Smooth muscle cell (in vitro differentiated cells): ENCODE results near the gene FBXL17. TPM values are rescaled to one million over a fixed set of nuclear protein-coding genes. Genes with fewer than 3 reads are reported as not detected.
"Not testable (repeated sequence)": the region's sequence is repeated elsewhere in the genome, so short reads cannot be mapped to it uniquely, and the experiment has no call there.

Experiments
- DNase-seq: peaks from one replicate; lab custom pipeline; 2025; ENCODE audit not compliant: unreplicated experiment; lab: John Stamatoyannopoulos, UW
- H2AFZ ChIP-seq: fragments of 200-600 bp; sonication (generic); 2 replicates; pipeline ENCODE4 v1.6.0; 2016; ENCODE audit warnings: antibody characterized with exemption, low read depth, mild to moderate bottlenecking
- H3F3A ChIP-seq: fragments of 200-600 bp; sonication (generic); 2 replicates; pipeline ENCODE4 v1.6.0; 2017; ENCODE audit warnings: antibody characterized with exemption, low read depth
- H3K27ac ChIP-seq: fragments of 200-600 bp; sonication (generic); 2 replicates; pipeline ENCODE4 v1.5.1; 2016; ENCODE audit warnings: low read depth, mild to moderate bottlenecking
- H3K27me3 ChIP-seq: fragments of 200-600 bp; sonication (generic); 2 replicates; pipeline ENCODE4 v1.6.1; 2016; ENCODE audit warnings: low read depth, mild to moderate bottlenecking
- H3K36me3 ChIP-seq: fragments of 200-600 bp; sonication (generic); 2 replicates; pipeline ENCODE4 v1.5.1; 2016; ENCODE audit warnings: low read depth
- H3K4me1 ChIP-seq: fragments of 200-600 bp; sonication (generic); 2 replicates; pipeline ENCODE4 v1.5.1; 2016; ENCODE audit warnings: low read depth
- H3K4me2 ChIP-seq: fragments of 200-600 bp; sonication (generic); 2 replicates; pipeline ENCODE4 v1.6.0; 2016; ENCODE audit warnings: mild to moderate bottlenecking
- H3K4me3 ChIP-seq: fragments of 200-600 bp; sonication (generic); 2 replicates; pipeline ENCODE4 v1.5.1; 2016; ENCODE audit warnings: mild to moderate bottlenecking
- H3K79me2 ChIP-seq: fragments of 200-600 bp; sonication (generic); 2 replicates; pipeline ENCODE4 v1.6.0; 2016; ENCODE audit warnings: low read depth, mild to moderate bottlenecking
- H3K9ac ChIP-seq: fragments of 200-600 bp; sonication (generic); 2 replicates; pipeline ENCODE4 v1.6.0; 2016; ENCODE audit warnings: low read depth
- H3K9me3 ChIP-seq: fragments of 200-600 bp; sonication (generic); replicated peaks from 2 replicates; pipeline ENCODE4 v1.5.1; 2016; ENCODE audit warnings: low read depth
- H4K20me1 ChIP-seq: fragments of 200-600 bp; sonication (generic); 2 replicates; pipeline ENCODE4 v1.6.0; 2016; ENCODE audit warnings: low read depth
- WGBS: methylation state at CpG from one replicate; pipeline ENCODE4 v1.1.7; 2016; ENCODE audit warnings: low lambda C conversion rate; 5-methylcytosine and 5-hydroxymethylcytosine counted together
- polyA plus RNA-seq: library from polyadenylated mRNA; unstranded; fragments of >200 nt; fragmentation: Nextera tagmentation; extraction: Ambion mirVana; gene quantifications from 2 replicates; pipeline ENCODE4 v1.2.1, GENCODE V29; 2016
- total RNA-seq: library from RNA; depleted of rRNA; stranded (reverse); fragments of >200 nt; gene quantifications from 2 replicates; pipeline ENCODE4 v1.2.3, GENCODE V29; 2014
- TF ChIP-seq, protein P1 (sequence below): fragments of 200-600 bp; sonication (generic); IDR thresholded peaks from 2 replicates; pipeline ENCODE4 v1.5.1; 2017; ENCODE audit warnings: borderline replicate concordance, mild to moderate bottlenecking, antibody characterized with exemption; ENCODE audit not compliant: insufficient read depth, poor library complexity, severe bottlenecking

The FBXL17 gene
- total and polyA plus RNA-seq, 2 experiments from 2014 or later: 5.4 to 16.0 TPM

DNA sequence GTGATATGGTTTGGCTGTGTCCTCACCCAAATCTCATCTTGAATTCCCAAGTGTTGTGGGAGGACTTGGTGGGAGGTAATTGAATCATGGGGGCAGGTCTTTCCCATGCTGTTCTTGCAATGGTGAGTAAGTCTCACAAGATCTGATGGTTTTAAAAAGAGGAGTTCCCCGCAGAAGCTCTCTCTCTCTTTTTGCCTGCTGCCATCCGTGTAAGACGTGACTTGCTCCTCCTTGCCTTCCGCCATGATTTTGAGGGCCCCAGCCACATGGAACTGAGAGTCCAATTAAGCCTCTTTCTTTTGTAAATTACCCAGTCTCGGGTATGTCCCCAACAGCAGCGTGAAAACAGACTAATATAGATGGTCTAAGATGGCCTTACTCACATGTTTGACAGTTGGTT lies 210.1 kb downstream of the FBXL17 start:
- H3K9ac ChIP-seq: no peak overlapping the region
- no peaks in the 10 kb centered on the region for H3K79me2 ChIP-seq
- no peak overlapping the region for H3K4me3 ChIP-seq
- no peak overlapping the region for H3K27ac ChIP-seq
- TF ChIP-seq, protein P1, sequence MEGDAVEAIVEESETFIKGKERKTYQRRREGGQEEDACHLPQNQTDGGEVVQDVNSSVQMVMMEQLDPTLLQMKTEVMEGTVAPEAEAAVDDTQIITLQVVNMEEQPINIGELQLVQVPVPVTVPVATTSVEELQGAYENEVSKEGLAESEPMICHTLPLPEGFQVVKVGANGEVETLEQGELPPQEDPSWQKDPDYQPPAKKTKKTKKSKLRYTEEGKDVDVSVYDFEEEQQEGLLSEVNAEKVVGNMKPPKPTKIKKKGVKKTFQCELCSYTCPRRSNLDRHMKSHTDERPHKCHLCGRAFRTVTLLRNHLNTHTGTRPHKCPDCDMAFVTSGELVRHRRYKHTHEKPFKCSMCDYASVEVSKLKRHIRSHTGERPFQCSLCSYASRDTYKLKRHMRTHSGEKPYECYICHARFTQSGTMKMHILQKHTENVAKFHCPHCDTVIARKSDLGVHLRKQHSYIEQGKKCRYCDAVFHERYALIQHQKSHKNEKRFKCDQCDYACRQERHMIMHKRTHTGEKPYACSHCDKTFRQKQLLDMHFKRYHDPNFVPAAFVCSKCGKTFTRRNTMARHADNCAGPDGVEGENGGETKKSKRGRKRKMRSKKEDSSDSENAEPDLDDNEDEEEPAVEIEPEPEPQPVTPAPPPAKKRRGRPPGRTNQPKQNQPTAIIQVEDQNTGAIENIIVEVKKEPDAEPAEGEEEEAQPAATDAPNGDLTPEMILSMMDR: no peak
- H3K27me3 ChIP-seq: no peaks in the 10 kb centered on the region
- no peaks in the 10 kb centered on the region for H3K36me3 ChIP-seq
- DNase-seq: no peak
- WGBS: 98% methylated on average over 6 of the region's 6 CpGs
- no peaks in the 10 kb centered on the region for H4K20me1 ChIP-seq
- no peaks in the 10 kb centered on the region for H3F3A ChIP-seq
- no peaks in the 10 kb centered on the region for H3K9me3 ChIP-seq
- H2AFZ ChIP-seq: no peak overlapping the region
- H3K4me2 ChIP-seq: no peak overlapping the region
- H3K4me1 ChIP-seq: no peaks in the 10 kb centered on the region

DNA sequence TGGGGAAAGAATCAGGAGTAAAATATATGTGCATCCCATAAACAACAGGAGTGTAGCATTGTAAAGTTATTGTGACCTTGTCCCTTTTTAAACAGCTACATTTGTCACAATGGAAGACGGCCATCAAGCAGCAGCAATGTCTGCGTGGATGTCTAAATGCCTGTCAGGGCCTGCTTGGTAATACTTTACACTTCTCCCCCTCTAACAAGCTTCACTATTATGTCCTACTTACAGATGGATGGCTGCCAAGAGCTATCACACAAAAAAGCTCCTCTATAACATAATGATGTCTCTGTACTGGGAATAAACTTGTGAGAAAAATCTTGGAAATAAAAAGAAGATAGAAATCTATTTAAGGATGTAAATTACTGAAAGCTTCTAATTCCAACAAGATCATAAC lies 213.0 kb downstream of the FBXL17 start:
- no peak for DNase-seq

DNA sequence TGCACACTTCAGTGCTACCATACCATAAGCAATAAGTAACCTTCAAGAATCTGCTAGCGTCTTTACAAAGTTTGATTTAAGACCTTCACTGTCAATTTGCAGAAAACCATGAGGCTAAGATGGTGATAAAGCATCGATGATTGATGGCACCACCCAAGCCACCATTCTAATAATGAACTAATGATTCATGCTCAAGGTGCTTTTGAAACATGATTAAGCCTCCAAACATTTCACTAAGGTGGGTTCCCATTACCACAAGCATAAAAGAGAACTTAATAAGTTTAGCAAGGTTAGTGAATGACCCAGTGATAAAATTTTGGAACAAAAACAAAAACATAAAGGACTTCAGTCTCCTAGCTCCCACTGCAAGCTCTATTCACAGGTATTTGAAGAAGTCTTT lies 214.7 kb downstream of the FBXL17 start:
- Histone ChIP-seq H3K4me1 (no peaks in the 10 kb centered on the region), H3K4me2 (no peak overlapping the region), H4K20me1 (no peaks in the 10 kb centered on the region), H3K9ac (no peak overlapping the region), H3K9me3 (no peaks in the 10 kb centered on the region), H2AFZ (no peak overlapping the region), H3F3A (no peaks in the 10 kb centered on the region), H3K4me3 (no peak overlapping the region), H3K36me3 (no peaks in the 10 kb centered on the region), H3K27me3 (no peaks in the 10 kb centered on the region), H3K27ac (no peak overlapping the region), H3K79me2 (no peaks in the 10 kb centered on the region)
- WGBS: 89% methylated on average over 2 of the region's 2 CpGs
- TF ChIP-seq, protein P1: no peak
- no peak for DNase-seq

More for the DNA sequence above, 213.0 kb downstream of the FBXL17 start:
- no peaks in the 10 kb centered on the region for H3K36me3 ChIP-seq
- no peaks in the 10 kb centered on the region for H3K79me2 ChIP-seq
- no peaks in the 10 kb centered on the region for H3K9me3 ChIP-seq
- no peak overlapping the region for H2AFZ ChIP-seq
- H3K4me2 ChIP-seq: no peak overlapping the region
- WGBS: 66% methylated on average over 2 of the region's 2 CpGs
- no peaks in the 10 kb centered on the region for H3K27me3 ChIP-seq
- H3K4me1 ChIP-seq: no peaks in the 10 kb centered on the region
- TF ChIP-seq, protein P1: no peak
- H4K20me1 ChIP-seq: no peaks in the 10 kb centered on the region
- no peaks in the 10 kb centered on the region for H3F3A ChIP-seq
- no peak overlapping the region for H3K27ac ChIP-seq
- no peak overlapping the region for H3K4me3 ChIP-seq
- no peak overlapping the region for H3K9ac ChIP-seq

DNA sequence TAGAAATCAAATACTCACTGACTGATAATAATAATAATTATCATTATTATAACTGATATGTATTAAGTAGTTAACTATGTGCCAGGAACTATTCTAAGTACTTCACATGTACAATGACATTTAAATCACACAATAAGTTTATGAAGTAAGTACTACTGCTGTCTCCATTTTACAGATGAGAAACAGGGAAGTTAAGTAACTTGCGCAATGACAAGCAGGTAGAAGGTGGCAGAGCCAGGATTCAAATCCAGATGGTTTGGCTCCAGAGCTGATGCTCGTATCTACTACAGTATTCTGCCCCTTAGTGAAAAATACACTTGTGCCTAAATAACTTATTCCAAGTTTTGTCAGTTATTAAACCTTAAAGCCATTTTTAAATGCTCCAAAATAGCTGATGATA lies 217.3 kb downstream of the FBXL17 start:
- H3K27ac ChIP-seq: no peak overlapping the region
- 99% methylated on average over 2 of the region's 2 CpGs for WGBS
- no peaks in the 10 kb centered on the region for H3K9me3 ChIP-seq
- no peak overlapping the region for H2AFZ ChIP-seq
- no peaks in the 10 kb centered on the region for H3K27me3 ChIP-seq
- H3K79me2 ChIP-seq: no peaks in the 10 kb centered on the region
- no peaks in the 10 kb centered on the region for H3K4me1 ChIP-seq
- TF ChIP-seq, protein P1: no peak
- H3K4me3 ChIP-seq: no peak overlapping the region
- H3K36me3 ChIP-seq: no peaks in the 10 kb centered on the region
- H3K4me2 ChIP-seq: no peak overlapping the region
- no peak for DNase-seq
- no peaks in the 10 kb centered on the region for H3F3A ChIP-seq
- H3K9ac ChIP-seq: no peak overlapping the region
- H4K20me1 ChIP-seq: no peaks in the 10 kb centered on the region

DNA sequence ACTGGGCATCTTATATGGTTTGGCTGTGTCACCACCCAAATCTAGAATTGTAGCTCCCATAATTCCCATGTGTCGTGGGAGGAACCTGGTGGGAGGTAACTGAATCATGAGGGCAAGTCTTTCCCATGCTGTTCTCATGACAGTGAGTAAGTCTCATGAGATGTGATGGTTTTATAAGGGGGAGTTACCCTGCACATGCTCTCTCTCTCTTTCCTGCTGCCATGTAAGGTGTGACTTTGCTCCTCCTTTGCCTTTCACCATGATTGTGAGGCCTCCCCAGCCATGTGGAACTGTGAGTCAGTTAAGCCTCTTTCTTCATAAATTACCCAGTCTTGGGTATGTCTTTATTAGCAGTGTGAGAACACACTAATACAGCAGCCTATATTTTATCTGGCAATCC lies 229.0 kb downstream of the FBXL17 start:
- WGBS: 100% methylated on average over 1 of the region's 1 CpG
- not testable (repeated sequence) for DNase-seq, H3K27me3 ChIP-seq, H3K9me3 ChIP-seq, H2AFZ ChIP-seq, H3K27ac ChIP-seq, H3F3A ChIP-seq, H3K4me2 ChIP-seq, H4K20me1 ChIP-seq, H3K36me3 ChIP-seq, H3K9ac ChIP-seq, H3K4me1 ChIP-seq, H3K79me2 ChIP-seq, H3K4me3 ChIP-seq
